AG09309 (cell line): ENCODE measurements around the gene PLXNA1.

ENCODE experiments used
- DNase-seq: peaks from one replicate; pipeline ENCODE4 v3.0.0-alpha.2; 2010; ENCODE audit warnings: low read depth
- H3K4me3 ChIP-seq: 2 replicates; pipeline ENCODE4 v1.5.1; 2011; ENCODE audit warnings: mild to moderate bottlenecking, low read depth, low read length, moderate library complexity; ENCODE audit not compliant: control insufficient read depth
- TF ChIP-seq, protein P1 (sequence below): IDR thresholded peaks from 2 replicates; pipeline ENCODE4 v1.5.1; 2011; ENCODE audit warnings: mild to moderate bottlenecking, low read depth, low read length, inconsistent platforms; ENCODE audit not compliant: insufficient read depth, control insufficient read depth; ENCODE audit errors: missing control alignments

The PLXNA1 gene

GRCh38 chr3:126967386-126967785 lies 15.5 kb upstream of the PLXNA1 start:
- TF ChIP-seq, protein P1, sequence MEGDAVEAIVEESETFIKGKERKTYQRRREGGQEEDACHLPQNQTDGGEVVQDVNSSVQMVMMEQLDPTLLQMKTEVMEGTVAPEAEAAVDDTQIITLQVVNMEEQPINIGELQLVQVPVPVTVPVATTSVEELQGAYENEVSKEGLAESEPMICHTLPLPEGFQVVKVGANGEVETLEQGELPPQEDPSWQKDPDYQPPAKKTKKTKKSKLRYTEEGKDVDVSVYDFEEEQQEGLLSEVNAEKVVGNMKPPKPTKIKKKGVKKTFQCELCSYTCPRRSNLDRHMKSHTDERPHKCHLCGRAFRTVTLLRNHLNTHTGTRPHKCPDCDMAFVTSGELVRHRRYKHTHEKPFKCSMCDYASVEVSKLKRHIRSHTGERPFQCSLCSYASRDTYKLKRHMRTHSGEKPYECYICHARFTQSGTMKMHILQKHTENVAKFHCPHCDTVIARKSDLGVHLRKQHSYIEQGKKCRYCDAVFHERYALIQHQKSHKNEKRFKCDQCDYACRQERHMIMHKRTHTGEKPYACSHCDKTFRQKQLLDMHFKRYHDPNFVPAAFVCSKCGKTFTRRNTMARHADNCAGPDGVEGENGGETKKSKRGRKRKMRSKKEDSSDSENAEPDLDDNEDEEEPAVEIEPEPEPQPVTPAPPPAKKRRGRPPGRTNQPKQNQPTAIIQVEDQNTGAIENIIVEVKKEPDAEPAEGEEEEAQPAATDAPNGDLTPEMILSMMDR = no peak
- no peak overlapping the region for H3K4me3 ChIP-seq
- DNase-seq = no peak

GRCh38 chr3:126968391-126969390 lies 14.2 kb upstream of the PLXNA1 start:
- DNase-seq = no peak
- TF ChIP-seq, protein P1 = no peak
- H3K4me3 ChIP-seq = no peak overlapping the region

DNA sequence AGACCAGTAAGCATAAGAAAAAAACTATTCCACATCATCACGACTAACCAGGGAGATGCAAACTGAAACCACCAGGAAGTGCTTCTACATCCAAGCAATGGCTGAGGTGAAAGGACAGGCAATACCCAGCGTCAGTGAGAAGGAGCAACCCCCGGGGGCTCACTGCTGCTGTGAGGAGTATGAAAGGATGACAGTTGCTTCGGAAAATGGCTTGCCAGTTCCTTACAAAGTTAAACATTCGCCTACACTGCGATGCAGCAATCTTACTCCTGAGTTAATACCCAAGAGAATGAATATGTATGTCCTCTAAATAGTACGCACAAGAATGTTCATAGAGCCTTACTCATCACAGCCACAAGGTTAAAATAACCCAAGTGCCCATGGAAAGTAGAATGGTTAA lies 13.3 kb upstream of the PLXNA1 start:
- DNase-seq = no peak
- H3K4me3 ChIP-seq = no peak overlapping the region
- TF ChIP-seq, protein P1 = no peak

DNA sequence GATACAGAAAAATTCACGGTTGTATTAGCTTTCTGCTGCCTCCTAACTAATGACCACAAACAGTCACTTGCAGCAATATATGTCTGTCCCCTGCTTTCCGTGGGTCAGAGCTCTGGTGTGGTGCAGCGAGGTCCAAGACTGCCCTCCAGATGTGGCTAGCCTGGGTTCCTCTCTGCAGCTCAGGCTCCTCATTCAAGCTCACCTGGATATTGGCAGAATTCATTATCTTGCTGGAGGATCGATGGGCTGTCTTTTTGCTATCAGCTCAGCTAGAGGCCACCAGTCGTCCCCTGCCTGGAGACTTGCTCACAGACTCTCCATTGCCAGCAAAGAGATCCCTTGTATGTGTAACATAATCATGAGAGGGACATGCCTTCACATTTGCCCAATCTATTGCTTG lies 12.8 kb upstream of the PLXNA1 start:
- TF ChIP-seq, protein P1 = no peak
- no peak for DNase-seq
- H3K4me3 ChIP-seq = no peak overlapping the region

DNA sequence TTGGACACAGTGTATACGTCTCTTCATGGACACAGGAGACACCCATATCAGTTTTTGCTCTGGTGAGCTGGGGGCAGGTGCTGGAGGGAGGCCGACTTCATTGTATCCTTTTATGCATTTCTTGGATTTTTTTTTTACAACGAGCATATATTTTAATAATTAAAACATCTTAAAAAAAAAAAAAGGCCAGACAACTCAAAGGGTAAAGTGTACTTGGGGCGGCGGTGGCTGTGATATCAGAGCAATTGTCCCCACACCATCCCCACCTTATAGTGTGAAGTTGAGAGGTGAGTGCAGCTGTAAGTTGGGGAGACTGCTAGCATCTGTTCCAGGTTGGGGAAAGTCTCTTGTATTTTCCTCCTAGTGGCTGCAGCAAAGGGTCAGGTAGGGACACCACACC lies 12.0 kb upstream of the PLXNA1 start:
- DNase-seq = no peak
- TF ChIP-seq, protein P1 = no peak
- no peak overlapping the region for H3K4me3 ChIP-seq

GRCh38 chr3:126971891-126972351 lies 11.0 kb upstream of the PLXNA1 start:
- no peak for DNase-seq
- TF ChIP-seq, protein P1 = no peak
- no peak overlapping the region for H3K4me3 ChIP-seq

GRCh38 chr3:126972866-126973265 lies 10.0 kb upstream of the PLXNA1 start:
- no peak for DNase-seq
- H3K4me3 ChIP-seq = no peak overlapping the region
- TF ChIP-seq, protein P1 = no peak
